ENCODE results near the gene GJB6. TPM values are rescaled to one million over a fixed set of nuclear protein-coding genes. Genes with fewer than 3 reads are reported as not detected.
A peak's percentile ranks its signal among the peaks of the same experiment; 100 is the strongest.

The GJB6 gene
- total and polyA plus RNA-seq, 2 of the 4 experiments (the other 2 are of a cell fraction): not detected

DNA sequence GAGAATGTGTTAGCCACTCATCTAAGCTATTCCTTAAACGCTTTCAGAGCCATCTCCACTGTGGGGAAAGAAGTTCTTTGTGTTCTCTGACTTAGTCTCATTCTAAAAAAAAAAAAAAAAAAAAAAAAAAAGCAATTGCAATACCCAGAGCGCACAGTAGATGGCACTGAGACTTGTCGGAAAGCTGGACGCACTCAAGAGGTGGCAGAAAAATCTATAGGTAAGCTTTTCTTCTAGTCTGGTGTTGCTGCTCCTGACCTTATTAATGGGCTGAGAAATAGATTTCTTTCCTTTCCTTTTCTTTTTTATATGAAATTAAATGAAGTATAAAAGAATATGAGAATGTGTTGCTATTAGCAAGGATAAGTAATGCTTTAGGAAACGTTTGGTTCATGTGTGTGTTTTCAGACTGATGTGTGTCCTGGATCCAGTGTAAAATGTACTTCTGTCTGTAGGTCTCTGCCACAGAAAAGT, 34.7 kb downstream of the GJB6 start:
- H3K9me1 ChIP-seq (ENCODE audit: insufficient read depth, low read length): no peaks in the 10 kb centered on the region
- no peak overlapping the region for H2AK5ac ChIP-seq (ENCODE audit: low read depth, low read length)
- H4K20me1 ChIP-seq (ENCODE audit: insufficient read depth, low read length): no peaks in the 10 kb centered on the region
- H3K36me3 ChIP-seq (ENCODE audit: control insufficient read depth, insufficient read depth, low read length): no peaks in the 10 kb centered on the region
- no peak overlapping the region for H2BK15ac ChIP-seq (ENCODE audit: low read depth, low read length)
- H3K4ac ChIP-seq (ENCODE audit: low read depth, low read length): no peak overlapping the region
- no peak overlapping the region for H3K9ac ChIP-seq (ENCODE audit: low read depth, low read length)
- no peak overlapping the region for H4K91ac ChIP-seq (ENCODE audit: insufficient read depth, low read depth, low read length)
- H4K5ac ChIP-seq (ENCODE audit: low read depth, low read length): no peak overlapping the region
- H3K79me1 ChIP-seq (ENCODE audit: low read depth in 1 of 2, low read length in 2 of 2): no peaks in the 10 kb centered on the region
- H3K4me2 ChIP-seq (ENCODE audit: low read depth, low read length): peak overlapping the region; percentile 42; the same call in 1 of the 2 replicates
- intact Hi-C loops (cut with micrococcal nuclease): loop anchor here (1.0 to 10.0 kb wide), 4 partner anchors 292 to 1281 kb away; no protein-coding TSS in a partner anchor
- H3K4me3 ChIP-seq (ENCODE audit: insufficient read depth, low read depth, low read length): no peak overlapping the region
- ChIA-PET POLR2A (ENCODE audit: unreplicated experiment) (no interaction called here), CTCF (interaction anchor here (0.6 to 2.2 kb wide), 18 partner anchors 10 to 1924 kb away, joined by 3 to 16 read pairs (median 4); no protein-coding TSS in a partner anchor)
- no peak overlapping the region for H3K23ac ChIP-seq (ENCODE audit: low read depth, low read length)
- no peak overlapping the region for H2BK120ac ChIP-seq (ENCODE audit: low read depth, low read length)
- ATAC-seq (ENCODE audit: low read depth) (peak; percentile 73), DNase-seq (peak; percentile 56)
- H2AK9ac ChIP-seq (replicated peaks; ENCODE audit: low read depth, low read length, poor library complexity): no peak overlapping the region
- in situ Hi-C loops (cut with MboI; ENCODE audit: low sequenced_read_pairs): loop anchor here (25.0 kb wide), 3 partner anchors 515 to 1290 kb away; partner anchors contain the start of gene IL17D
- peaks cover 7% of the 10 kb centered on the region for H3K9me3 ChIP-seq (ENCODE audit: control insufficient read depth, insufficient read depth, low read length)
- dilution Hi-C loops (cut with HindIII; ENCODE audit: low sequenced_read_pairs, unreplicated experiment): loop anchor here (10.0 to 25.0 kb wide), 2 partner anchors 290 to 647 kb away; no protein-coding TSS in a partner anchor
- no peak overlapping the region for H4K8ac ChIP-seq (ENCODE audit: low read depth in 2 of 2, low read length in 2 of 2)
- no peak overlapping the region for H2BK5ac ChIP-seq (ENCODE audit: low read depth, low read length, poor library complexity, severe bottlenecking)
- H3K18ac ChIP-seq (ENCODE audit: low read depth, low read length): no peak overlapping the region
- no peak overlapping the region for H2AFZ ChIP-seq (replicated peaks; ENCODE audit: low read length, poor library complexity)
- no TSS peak for BruUV-seq (replicated peaks)
- H2BK20ac ChIP-seq (ENCODE audit: low read depth, low read length): no peak overlapping the region
- WGBS, 2 experiments (ENCODE audit: extremely low coverage in 2 of 2, insufficient read length in 1 of 2): 33% methylated on average over 1 of the region's 5 CpGs; no CpG with 5 or more reads in 1 of the 2 experiments
- H3K14ac ChIP-seq (replicated peaks; ENCODE audit: low read depth, low read length): no peak overlapping the region
- no peak overlapping the region for H3K27ac ChIP-seq (ENCODE audit: insufficient read depth, low read length)
- peaks cover 65% of the 10 kb centered on the region for H3K27me3 ChIP-seq (ENCODE audit: control insufficient read depth, insufficient read depth, low read length)
- H3K56ac ChIP-seq (ENCODE audit: extremely low read depth, insufficient read depth, low read length): no peak overlapping the region
- peaks cover 2% of the 10 kb centered on the region; the same call in 1 of the 2 replicates for H3K4me1 ChIP-seq (ENCODE audit: control insufficient read depth, insufficient read depth, low read length)
- TF ChIP-seq MXI1 (IDR thresholded peaks at IDR 0.05; ENCODE audit: borderline replicate concordance, low read depth, low read length) (no peak), MAFK (IDR thresholded peaks at IDR 0.05; ENCODE audit: low read depth, low read length) (0 out of 2 replicates have a peak, but pooled peaks have one; percentile 13), CHD1 (IDR thresholded peaks at IDR 0.05; ENCODE audit: low read depth, low read length) (no peak), RCOR1 (IDR thresholded peaks at IDR 0.05; ENCODE audit: insufficient replicate concordance, low read length) (no peak), CEBPB (IDR thresholded peaks at IDR 0.05; ENCODE audit: low read depth, low read length) (no peak), MAZ (IDR thresholded peaks at IDR 0.05; ENCODE audit: borderline replicate concordance, low read depth, low read length) (no peak), FOS (IDR thresholded peaks at IDR 0.05; ENCODE audit: low read depth, low read length) (no peak), NFE2L2 (IDR thresholded peaks at IDR 0.05; ENCODE audit: low read depth, low read length) (no peak), SMC3 (IDR thresholded peaks at IDR 0.05; ENCODE audit: low read depth, low read length) (peak; percentile 75), RFX5 (IDR thresholded peaks at IDR 0.05; ENCODE audit: low read depth, low read length) (no peak), RAD21 (IDR thresholded peaks at IDR 0.05; ENCODE audit: low read length) (peak; percentile 76), BHLHE40 (IDR thresholded peaks at IDR 0.05; ENCODE audit: low read depth, low read length) (no peak), POLR2A (IDR thresholded peaks at IDR 0.05; ENCODE audit: low read depth, low read length) (no peak)
- TF ChIP-seq, protein P1, sequence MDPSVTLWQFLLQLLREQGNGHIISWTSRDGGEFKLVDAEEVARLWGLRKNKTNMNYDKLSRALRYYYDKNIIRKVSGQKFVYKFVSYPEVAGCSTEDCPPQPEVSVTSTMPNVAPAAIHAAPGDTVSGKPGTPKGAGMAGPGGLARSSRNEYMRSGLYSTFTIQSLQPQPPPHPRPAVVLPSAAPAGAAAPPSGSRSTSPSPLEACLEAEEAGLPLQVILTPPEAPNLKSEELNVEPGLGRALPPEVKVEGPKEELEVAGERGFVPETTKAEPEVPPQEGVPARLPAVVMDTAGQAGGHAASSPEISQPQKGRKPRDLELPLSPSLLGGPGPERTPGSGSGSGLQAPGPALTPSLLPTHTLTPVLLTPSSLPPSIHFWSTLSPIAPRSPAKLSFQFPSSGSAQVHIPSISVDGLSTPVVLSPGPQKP (IDR thresholded peaks at IDR 0.05; ENCODE audit: borderline replicate concordance, low read depth, low read length): no peak
- TF ChIP-seq, protein P2, sequence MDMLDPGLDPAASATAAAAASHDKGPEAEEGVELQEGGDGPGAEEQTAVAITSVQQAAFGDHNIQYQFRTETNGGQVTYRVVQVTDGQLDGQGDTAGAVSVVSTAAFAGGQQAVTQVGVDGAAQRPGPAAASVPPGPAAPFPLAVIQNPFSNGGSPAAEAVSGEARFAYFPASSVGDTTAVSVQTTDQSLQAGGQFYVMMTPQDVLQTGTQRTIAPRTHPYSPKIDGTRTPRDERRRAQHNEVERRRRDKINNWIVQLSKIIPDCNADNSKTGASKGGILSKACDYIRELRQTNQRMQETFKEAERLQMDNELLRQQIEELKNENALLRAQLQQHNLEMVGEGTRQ (IDR thresholded peaks at IDR 0.05; ENCODE audit: low read depth, low read length): no peak
- TF ChIP-seq, protein P3, sequence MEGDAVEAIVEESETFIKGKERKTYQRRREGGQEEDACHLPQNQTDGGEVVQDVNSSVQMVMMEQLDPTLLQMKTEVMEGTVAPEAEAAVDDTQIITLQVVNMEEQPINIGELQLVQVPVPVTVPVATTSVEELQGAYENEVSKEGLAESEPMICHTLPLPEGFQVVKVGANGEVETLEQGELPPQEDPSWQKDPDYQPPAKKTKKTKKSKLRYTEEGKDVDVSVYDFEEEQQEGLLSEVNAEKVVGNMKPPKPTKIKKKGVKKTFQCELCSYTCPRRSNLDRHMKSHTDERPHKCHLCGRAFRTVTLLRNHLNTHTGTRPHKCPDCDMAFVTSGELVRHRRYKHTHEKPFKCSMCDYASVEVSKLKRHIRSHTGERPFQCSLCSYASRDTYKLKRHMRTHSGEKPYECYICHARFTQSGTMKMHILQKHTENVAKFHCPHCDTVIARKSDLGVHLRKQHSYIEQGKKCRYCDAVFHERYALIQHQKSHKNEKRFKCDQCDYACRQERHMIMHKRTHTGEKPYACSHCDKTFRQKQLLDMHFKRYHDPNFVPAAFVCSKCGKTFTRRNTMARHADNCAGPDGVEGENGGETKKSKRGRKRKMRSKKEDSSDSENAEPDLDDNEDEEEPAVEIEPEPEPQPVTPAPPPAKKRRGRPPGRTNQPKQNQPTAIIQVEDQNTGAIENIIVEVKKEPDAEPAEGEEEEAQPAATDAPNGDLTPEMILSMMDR (conservative IDR thresholded peaks at IDR 0.05; ENCODE audit: low read depth, low read length): peak; percentile 80

Data from IMR-90 (cell line).